ENCODE measurements around the gene TXNIP. TPM values are rescaled to one million over a fixed set of nuclear protein-coding genes. Genes with fewer than 3 reads are reported as not detected.

The TXNIP gene
- total RNA-seq, 1 experiment from 2014 or later = 2.5 TPM

DNA sequence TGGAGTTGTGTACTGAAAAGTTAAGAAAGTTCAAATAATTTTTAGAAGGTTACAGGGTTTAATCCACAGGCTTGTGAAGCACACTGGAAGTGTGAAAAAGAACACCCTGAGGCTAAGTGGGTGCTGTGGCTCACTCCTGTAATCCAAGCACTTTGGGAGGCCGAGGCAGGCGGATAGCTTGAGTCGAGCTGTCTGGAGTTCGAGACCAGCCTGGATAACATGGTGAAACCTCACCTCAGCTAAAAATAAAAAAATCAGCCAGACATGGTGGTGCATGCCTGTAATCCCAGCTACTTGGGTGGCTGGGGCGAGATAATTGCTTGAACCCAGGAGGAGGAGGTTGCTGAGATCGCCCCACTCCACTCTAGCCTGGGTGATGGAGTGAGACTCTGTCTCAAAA is 9.8 kb downstream of the TXNIP start:
- ChIA-PET CTCF (interaction anchor here (1.6 kb wide), 1 partner anchor 9 kb away, joined by 5 read pairs; no protein-coding TSS in a partner anchor), POLR2A (interaction anchor here (1.2 kb wide), 1 partner anchor 22 kb away, joined by 3 read pairs; the partner anchor contains the start of genes ANKRD34A and POLR3GL)

More for the DNA sequence above, 9.8 kb downstream of the TXNIP start:
- Histone ChIP-seq H3K9me3 (ENCODE audit: control insufficient read depth in 1 of 2, insufficient read depth in 1 of 2, low read depth in 1 of 2, low read length in 2 of 2) (no peaks in the 10 kb centered on the region), H3K4me1 (ENCODE audit: control insufficient read depth in 1 of 2, insufficient read depth in 2 of 2, low read length in 2 of 2) (peaks cover 18 to 36% of the 10 kb centered on the region in 2 experiments), H3K4me2 (ENCODE audit: low read length) (peak overlapping the region; percentile 65), H3K36me3 (ENCODE audit: control insufficient read depth in 1 of 2, insufficient read depth in 2 of 2, low read length in 2 of 2) (no peaks in the 10 kb centered on the region), H3K9ac (ENCODE audit: low read length) (no peak overlapping the region), H3K27ac (ENCODE audit: low read depth, low read length) (no peak overlapping the region), H3K4me3 (replicated peaks in 1 of 2; ENCODE audit: low read depth in 1 of 2, low read length in 2 of 2) (no peak overlapping the region), H3K9me2 (ENCODE audit: insufficient read depth) (no peaks in the 10 kb centered on the region), H2AFZ (ENCODE audit: low read depth, low read length, poor library complexity, severe bottlenecking) (peak overlapping the region; percentile 28), H4K20me1 (ENCODE audit: insufficient read depth) (no peaks in the 10 kb centered on the region), H3K27me3 (ENCODE audit: insufficient read depth, low read length) (no peaks in the 10 kb centered on the region), H3K79me2 (ENCODE audit: insufficient read depth, low read length) (no peaks in the 10 kb centered on the region)
- ATAC-seq = no peak
- intact Hi-C loops (cut with micrococcal nuclease) = no loop called here
- RAD21 ChIA-PET (ENCODE audit: low non-redundant PET in 1 of 2, low total read pairs in 2 of 2, uncharacterized antibody in 2 of 2, unreplicated experiment in 2 of 2) = no interaction called here
- no peak for TF ChIP-seq POLR2AphosphoS5 (IDR thresholded peaks at IDR 0.05; ENCODE audit: low read depth, low read length)
- TF ChIP-seq, protein P1, sequence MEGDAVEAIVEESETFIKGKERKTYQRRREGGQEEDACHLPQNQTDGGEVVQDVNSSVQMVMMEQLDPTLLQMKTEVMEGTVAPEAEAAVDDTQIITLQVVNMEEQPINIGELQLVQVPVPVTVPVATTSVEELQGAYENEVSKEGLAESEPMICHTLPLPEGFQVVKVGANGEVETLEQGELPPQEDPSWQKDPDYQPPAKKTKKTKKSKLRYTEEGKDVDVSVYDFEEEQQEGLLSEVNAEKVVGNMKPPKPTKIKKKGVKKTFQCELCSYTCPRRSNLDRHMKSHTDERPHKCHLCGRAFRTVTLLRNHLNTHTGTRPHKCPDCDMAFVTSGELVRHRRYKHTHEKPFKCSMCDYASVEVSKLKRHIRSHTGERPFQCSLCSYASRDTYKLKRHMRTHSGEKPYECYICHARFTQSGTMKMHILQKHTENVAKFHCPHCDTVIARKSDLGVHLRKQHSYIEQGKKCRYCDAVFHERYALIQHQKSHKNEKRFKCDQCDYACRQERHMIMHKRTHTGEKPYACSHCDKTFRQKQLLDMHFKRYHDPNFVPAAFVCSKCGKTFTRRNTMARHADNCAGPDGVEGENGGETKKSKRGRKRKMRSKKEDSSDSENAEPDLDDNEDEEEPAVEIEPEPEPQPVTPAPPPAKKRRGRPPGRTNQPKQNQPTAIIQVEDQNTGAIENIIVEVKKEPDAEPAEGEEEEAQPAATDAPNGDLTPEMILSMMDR (IDR thresholded peaks at IDR 0.05 in 2 of 3, conservative IDR thresholded peaks at IDR 0.05 in 1 of 3; ENCODE audit: borderline replicate concordance in 1 of 3, insufficient read depth in 1 of 3, low read depth in 2 of 3, low read length in 2 of 3) = no peak
- TF ChIP-seq TCF7L2 (IDR thresholded peaks at IDR 0.05; ENCODE audit: borderline replicate concordance, extremely low read depth, insufficient read depth, insufficient read length) = no peak
- TF ChIP-seq, protein P2, sequence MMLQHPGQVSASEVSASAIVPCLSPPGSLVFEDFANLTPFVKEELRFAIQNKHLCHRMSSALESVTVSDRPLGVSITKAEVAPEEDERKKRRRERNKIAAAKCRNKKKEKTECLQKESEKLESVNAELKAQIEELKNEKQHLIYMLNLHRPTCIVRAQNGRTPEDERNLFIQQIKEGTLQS (IDR thresholded peaks at IDR 0.05) = no peak
- TF ChIP-seq EZH2phosphoT487 (IDR thresholded peaks at IDR 0.05; ENCODE audit: borderline replicate concordance) = no peak
- no peak for TF ChIP-seq SP1 (IDR thresholded peaks at IDR 0.05; ENCODE audit: low read depth)
- TF ChIP-seq CBX3 (IDR thresholded peaks at IDR 0.05; ENCODE audit: low read depth) = no peak
- no TSS peak for BruUV-seq (replicated peaks)
- DNase-seq (ENCODE audit: low read depth, low spot score) = no peak
